ENCODE results near the gene MTCP1. TPM values are rescaled to one million over a fixed set of nuclear protein-coding genes. Genes with fewer than 3 reads are reported as not detected.

The MTCP1 gene
- polyA plus RNA-seq, 3 donors = 1.3 to 23.3 (median 14.8) TPM

- Histone ChIP-seq H4K20me1 (ENCODE audit: insufficient read depth, low read length) (no peaks in the 10 kb centered on the region), H3K9ac (ENCODE audit: insufficient read depth, low read length, poor library complexity, severe bottlenecking) (no peak overlapping the region), H3K27ac (ENCODE audit: low read depth in 1 of 2, low read length in 2 of 2) (no peak overlapping the region), H3K9me3 (replicated peaks in 1 of 2; ENCODE audit: control insufficient read depth in 1 of 2, insufficient read depth in 1 of 2, low read length in 2 of 2) (no peaks in the 10 kb centered on the region), H3K4me3 (replicated peaks in 1 of 3; ENCODE audit: low read depth in 2 of 3, low read length in 3 of 3) (no peak overlapping the region), H3K4me1 (ENCODE audit: control insufficient read depth in 1 of 2, insufficient read depth in 2 of 2, low read length in 2 of 2) (no peaks in the 10 kb centered on the region), H3K79me2 (ENCODE audit: insufficient read depth, low read length) (no peaks in the 10 kb centered on the region), H3K36me3 (replicated peaks in 1 of 2; ENCODE audit: control insufficient read depth in 1 of 2, insufficient read depth in 2 of 2, low read length in 2 of 2) (peaks cover 10 to 31% of the 10 kb centered on the region in 2 donors), H2AFZ (ENCODE audit: insufficient read depth, low read depth, low read length, poor library complexity, severe bottlenecking) (no peak overlapping the region), H3K4me2 (replicated peaks; ENCODE audit: extremely low read depth, low read length, poor library complexity, severe bottlenecking) (no peak overlapping the region), H3K27me3 (ENCODE audit: control insufficient read depth in 2 of 2, insufficient read depth in 2 of 2, low read length in 2 of 2) (no peaks in the 10 kb centered on the region)
- no peak overlapping the region for H3K4me3 Mint-ChIP-seq
- no peak for DNase-seq
- peaks cover 0 to 1% (median 0%) of the 10 kb centered on the region in 7 donors for H3K9me3 Mint-ChIP-seq
- H3K36me3 Mint-ChIP-seq = peaks cover 41 to 54% of the 10 kb centered on the region in 2 donors
- no peaks in the 10 kb centered on the region for H3K27me3 Mint-ChIP-seq (ENCODE audit: low read depth in 3 of 3)
- TF ChIP-seq, protein P1, sequence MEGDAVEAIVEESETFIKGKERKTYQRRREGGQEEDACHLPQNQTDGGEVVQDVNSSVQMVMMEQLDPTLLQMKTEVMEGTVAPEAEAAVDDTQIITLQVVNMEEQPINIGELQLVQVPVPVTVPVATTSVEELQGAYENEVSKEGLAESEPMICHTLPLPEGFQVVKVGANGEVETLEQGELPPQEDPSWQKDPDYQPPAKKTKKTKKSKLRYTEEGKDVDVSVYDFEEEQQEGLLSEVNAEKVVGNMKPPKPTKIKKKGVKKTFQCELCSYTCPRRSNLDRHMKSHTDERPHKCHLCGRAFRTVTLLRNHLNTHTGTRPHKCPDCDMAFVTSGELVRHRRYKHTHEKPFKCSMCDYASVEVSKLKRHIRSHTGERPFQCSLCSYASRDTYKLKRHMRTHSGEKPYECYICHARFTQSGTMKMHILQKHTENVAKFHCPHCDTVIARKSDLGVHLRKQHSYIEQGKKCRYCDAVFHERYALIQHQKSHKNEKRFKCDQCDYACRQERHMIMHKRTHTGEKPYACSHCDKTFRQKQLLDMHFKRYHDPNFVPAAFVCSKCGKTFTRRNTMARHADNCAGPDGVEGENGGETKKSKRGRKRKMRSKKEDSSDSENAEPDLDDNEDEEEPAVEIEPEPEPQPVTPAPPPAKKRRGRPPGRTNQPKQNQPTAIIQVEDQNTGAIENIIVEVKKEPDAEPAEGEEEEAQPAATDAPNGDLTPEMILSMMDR (IDR thresholded peaks at IDR 0.05) = no peak
- no peak overlapping the region for H3K27ac Mint-ChIP-seq
- no peaks in the 10 kb centered on the region for H3K4me1 Mint-ChIP-seq
- intact Hi-C loops (cut with micrococcal nuclease) = no loop called here
Measured at GRCh38 chrX:155108427-155108826, 37.5 kb upstream of the MTCP1 start.

DNA sequence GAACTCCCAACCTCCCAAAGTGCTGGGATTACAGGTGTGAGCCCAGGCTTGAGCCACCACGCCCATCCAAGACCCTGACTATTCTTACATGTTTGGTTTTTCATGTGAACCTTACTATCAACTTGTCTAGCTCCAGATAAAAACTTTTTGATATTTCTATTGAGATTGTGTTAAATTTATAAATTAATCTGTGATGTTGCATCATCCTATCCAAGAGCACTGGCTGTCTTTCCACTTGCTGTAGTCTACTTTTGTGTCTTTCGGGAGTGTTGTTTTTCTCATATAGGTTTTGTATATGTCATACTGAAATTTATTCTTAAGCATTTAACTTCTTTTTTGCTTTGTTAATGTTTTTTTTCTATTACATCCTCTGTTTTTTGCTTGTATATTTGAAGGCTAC is 35.0 kb upstream of the MTCP1 start:
- H3K36me3 ChIP-seq (replicated peaks in 1 of 2; ENCODE audit: control insufficient read depth in 1 of 2, insufficient read depth in 2 of 2, low read length in 2 of 2) = peaks cover 10 to 28% of the 10 kb centered on the region in 2 donors
- H3K4me3 ChIP-seq (replicated peaks in 1 of 3; ENCODE audit: low read depth in 2 of 3, low read length in 3 of 3) = no peak overlapping the region
- H3K27me3 Mint-ChIP-seq (ENCODE audit: low read depth in 3 of 3) = no peaks in the 10 kb centered on the region
- H2AFZ ChIP-seq (ENCODE audit: insufficient read depth, low read depth, low read length, poor library complexity, severe bottlenecking) = no peak overlapping the region
- WGBS (ENCODE audit: insufficient coverage) = no CpG with 5 or more reads among the region's 2 CpGs
- peaks cover 0 to 1% (median 0%) of the 10 kb centered on the region in 7 donors for H3K9me3 Mint-ChIP-seq
- H4K20me1 ChIP-seq (ENCODE audit: insufficient read depth, low read length) = no peaks in the 10 kb centered on the region
- no peaks in the 10 kb centered on the region for H3K9me3 ChIP-seq (replicated peaks in 1 of 2; ENCODE audit: control insufficient read depth in 1 of 2, insufficient read depth in 1 of 2, low read length in 2 of 2)
- peaks cover 30 to 39% of the 10 kb centered on the region in 2 donors for H3K36me3 Mint-ChIP-seq
- no peak overlapping the region for H3K4me2 ChIP-seq (replicated peaks; ENCODE audit: extremely low read depth, low read length, poor library complexity, severe bottlenecking)
- H3K4me1 ChIP-seq (ENCODE audit: control insufficient read depth in 1 of 2, insufficient read depth in 2 of 2, low read length in 2 of 2) = no peaks in the 10 kb centered on the region
- no peak overlapping the region for H3K27ac Mint-ChIP-seq
- no peaks in the 10 kb centered on the region for H3K4me1 Mint-ChIP-seq
- no peak overlapping the region for H3K9ac ChIP-seq (ENCODE audit: insufficient read depth, low read length, poor library complexity, severe bottlenecking)
- TF ChIP-seq, protein P1 (IDR thresholded peaks at IDR 0.05) = no peak
- intact Hi-C loops (cut with micrococcal nuclease) = no loop called here
- H3K79me2 ChIP-seq (ENCODE audit: insufficient read depth, low read length) = no peaks in the 10 kb centered on the region
- no peaks in the 10 kb centered on the region for H3K27me3 ChIP-seq (ENCODE audit: control insufficient read depth in 2 of 2, insufficient read depth in 2 of 2, low read length in 2 of 2)
- DNase-seq = no peak
- H3K4me3 Mint-ChIP-seq = no peak overlapping the region
- H3K27ac ChIP-seq (ENCODE audit: low read depth in 1 of 2, low read length in 2 of 2) = no peak overlapping the region
